GM13977 (cell line): ENCODE data around the gene LMO7.
A peak's percentile ranks its signal among the peaks of the same experiment; 100 is the strongest.

Experiments
- DNase-seq: peaks from one replicate; pipeline ENCODE4 v3.0.0; 2012; ENCODE audit warnings: low spot score
- CTCF ChIP-seq: IDR thresholded peaks from 2 replicates; pipeline ENCODE4 v1.5.1; 2012; ENCODE audit warnings: mild to moderate bottlenecking, control low read depth; ENCODE audit not compliant: insufficient read depth; ENCODE audit errors: extremely low read depth, missing control alignments
- in situ Hi-C: fragments of 300-500 bp; cut with MboI; formaldehyde crosslinking; loops from one replicate; pipeline ENCODE4 v1.12.0; 2022; ENCODE audit warnings: low sequenced_read_pairs, low pct_unique_long_range_greater_than_20kb, mixed read lengths, inconsistent platforms; ENCODE audit not compliant: unreplicated experiment

LMO7 gene

DNA sequence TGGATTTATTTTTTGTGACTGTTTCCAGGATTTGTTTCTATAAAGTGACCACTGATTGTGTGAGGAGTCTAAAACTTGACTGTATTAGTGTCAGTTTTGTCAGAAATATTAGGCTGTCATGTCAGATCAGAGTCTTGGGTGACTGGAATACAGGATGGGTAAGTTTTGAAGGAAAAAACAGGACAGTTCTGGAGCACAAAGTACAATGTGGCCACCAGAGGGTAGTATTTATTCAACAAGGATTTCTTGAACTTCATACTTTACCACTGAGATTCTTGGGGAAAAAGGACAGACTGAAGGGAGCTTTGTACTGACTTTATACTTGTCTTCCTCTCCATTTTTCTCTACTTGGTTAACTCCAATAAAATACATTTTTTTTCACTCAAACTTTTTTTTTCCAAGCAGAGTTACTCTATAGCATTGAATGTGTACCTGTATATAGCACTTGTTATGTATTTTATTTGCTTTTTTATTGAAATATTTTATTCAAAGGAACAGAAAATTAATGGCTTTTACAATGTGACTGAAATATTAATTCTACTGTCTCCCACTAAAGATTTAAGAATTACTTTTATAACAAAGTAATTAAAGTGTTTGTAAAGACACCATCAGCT is 51.1 kb downstream of the LMO7 start:
- peak; percentile 52 for TF ChIP-seq CTCF
- in situ Hi-C loops: loop anchor here (25.0 kb wide), 2 partner anchors 325 to 775 kb away; no protein-coding TSS in a partner anchor

GRCh38 chr13:75689686-75690085 is 53.6 kb downstream of the LMO7 start:
- in situ Hi-C loops: loop anchor here (10.0 to 25.0 kb wide), 3 partner anchors 185 to 773 kb away; no protein-coding TSS in a partner anchor
- no peak for TF ChIP-seq CTCF

More for the DNA sequence above, 51.1 kb downstream of the LMO7 start:
- DNase-seq: no peak

DNA sequence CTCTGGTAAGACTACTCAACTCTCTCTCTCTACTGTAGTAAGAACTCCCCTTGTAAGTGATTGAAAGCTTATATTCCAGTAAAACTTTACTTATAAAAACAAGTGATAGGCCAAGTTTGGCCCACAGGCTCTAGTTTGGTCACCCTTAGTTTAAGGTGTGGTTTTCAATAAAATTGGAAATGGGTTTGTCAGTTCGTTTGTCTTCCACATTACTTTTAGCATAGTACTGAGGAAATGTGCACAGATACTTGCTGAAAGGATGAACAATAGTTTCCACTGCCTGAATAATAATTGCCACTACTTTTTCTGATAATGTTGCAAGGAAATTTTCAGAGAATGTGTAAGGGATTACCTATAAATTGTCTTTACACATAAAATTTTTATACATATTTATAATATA is 54.5 kb downstream of the LMO7 start:
- no peak for TF ChIP-seq CTCF
- in situ Hi-C loops: loop anchor here (10.0 to 25.0 kb wide), 3 partner anchors 184 to 772 kb away; no protein-coding TSS in a partner anchor

More at GRCh38 chr13:75689686-75690085, 53.6 kb downstream of the LMO7 start:
- no peak for DNase-seq

GRCh38 chr13:75691183-75691582 is 55.1 kb downstream of the LMO7 start:
- in situ Hi-C loops: loop anchor here (10.0 to 25.0 kb wide), 3 partner anchors 184 to 771 kb away; no protein-coding TSS in a partner anchor
- no peak for DNase-seq
- TF ChIP-seq CTCF: no peak

More for the DNA sequence above, 54.5 kb downstream of the LMO7 start:
- DNase-seq: no peak

DNA sequence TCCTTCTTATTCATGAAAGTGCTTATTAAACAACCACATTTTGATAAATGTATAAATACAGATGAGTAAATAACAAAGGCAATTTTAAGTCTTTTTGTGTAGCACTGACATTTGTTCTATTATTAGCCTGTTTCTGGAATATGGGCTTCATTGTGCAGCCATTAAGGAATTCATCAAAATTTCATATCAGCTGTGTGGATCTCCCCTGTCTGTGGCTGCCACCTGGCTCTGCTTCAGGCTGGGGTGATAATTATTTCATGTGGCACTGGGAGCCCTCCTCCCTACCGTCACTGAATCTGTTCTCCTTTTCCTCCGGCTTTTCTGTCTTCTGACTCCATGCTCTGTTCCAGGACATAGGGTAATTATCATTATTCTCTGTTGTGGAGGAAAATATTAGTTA is 57.1 kb downstream of the LMO7 start:
- DNase-seq: no peak
- in situ Hi-C loops: loop anchor here (10.0 to 25.0 kb wide), 3 partner anchors 182 to 769 kb away; no protein-coding TSS in a partner anchor
- TF ChIP-seq CTCF: no peak

- TF ChIP-seq CTCF: no peak
- no peak for DNase-seq
- in situ Hi-C loops: loop anchor here (10.0 to 25.0 kb wide), 3 partner anchors 180 to 768 kb away; no protein-coding TSS in a partner anchor
Observed at GRCh38 chr13:75694722-75695121, 58.6 kb downstream of the LMO7 start.
